ENCODE measurements around the gene CYB561D2.

DNA sequence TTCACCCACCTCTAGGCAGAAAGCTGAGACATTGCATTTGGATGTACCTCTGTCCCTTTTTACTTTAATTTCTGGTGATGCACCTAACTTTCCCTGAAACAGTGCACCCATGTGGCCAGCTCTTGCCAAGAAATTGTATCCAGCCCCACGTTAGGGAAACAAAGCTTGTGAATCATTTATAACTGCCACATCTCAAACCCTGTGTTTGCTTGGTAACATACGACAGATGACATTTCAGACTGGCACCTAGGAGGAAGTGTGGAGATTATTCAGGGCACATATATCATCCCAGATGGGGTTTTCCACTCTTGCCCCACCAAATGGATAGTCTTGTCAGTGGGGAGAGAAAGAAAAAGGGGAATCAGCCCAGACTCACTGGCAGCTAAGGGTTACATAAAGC, 2.1 kb downstream of the CYB561D2 start:
- TF ChIP-seq, protein P1, sequence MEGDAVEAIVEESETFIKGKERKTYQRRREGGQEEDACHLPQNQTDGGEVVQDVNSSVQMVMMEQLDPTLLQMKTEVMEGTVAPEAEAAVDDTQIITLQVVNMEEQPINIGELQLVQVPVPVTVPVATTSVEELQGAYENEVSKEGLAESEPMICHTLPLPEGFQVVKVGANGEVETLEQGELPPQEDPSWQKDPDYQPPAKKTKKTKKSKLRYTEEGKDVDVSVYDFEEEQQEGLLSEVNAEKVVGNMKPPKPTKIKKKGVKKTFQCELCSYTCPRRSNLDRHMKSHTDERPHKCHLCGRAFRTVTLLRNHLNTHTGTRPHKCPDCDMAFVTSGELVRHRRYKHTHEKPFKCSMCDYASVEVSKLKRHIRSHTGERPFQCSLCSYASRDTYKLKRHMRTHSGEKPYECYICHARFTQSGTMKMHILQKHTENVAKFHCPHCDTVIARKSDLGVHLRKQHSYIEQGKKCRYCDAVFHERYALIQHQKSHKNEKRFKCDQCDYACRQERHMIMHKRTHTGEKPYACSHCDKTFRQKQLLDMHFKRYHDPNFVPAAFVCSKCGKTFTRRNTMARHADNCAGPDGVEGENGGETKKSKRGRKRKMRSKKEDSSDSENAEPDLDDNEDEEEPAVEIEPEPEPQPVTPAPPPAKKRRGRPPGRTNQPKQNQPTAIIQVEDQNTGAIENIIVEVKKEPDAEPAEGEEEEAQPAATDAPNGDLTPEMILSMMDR (IDR thresholded peaks at IDR 0.05; ENCODE audit: poor library complexity, severe bottlenecking) = peak; percentile 37
- no peak for TF ChIP-seq SMC3 (conservative IDR thresholded peaks at IDR 0.05; ENCODE audit: poor library complexity)
- TF ChIP-seq EP300 (conservative IDR thresholded peaks at IDR 0.05; ENCODE audit: poor library complexity, severe bottlenecking) = no peak
- no peak for TF ChIP-seq RAD21 (conservative IDR thresholded peaks at IDR 0.05)
- no peak for TF ChIP-seq POLR2AphosphoS5 (IDR thresholded peaks at IDR 0.05)
- no peak for TF ChIP-seq TAF1 (IDR thresholded peaks at IDR 0.05; ENCODE audit: low read depth)
- TF ChIP-seq, protein P2, sequence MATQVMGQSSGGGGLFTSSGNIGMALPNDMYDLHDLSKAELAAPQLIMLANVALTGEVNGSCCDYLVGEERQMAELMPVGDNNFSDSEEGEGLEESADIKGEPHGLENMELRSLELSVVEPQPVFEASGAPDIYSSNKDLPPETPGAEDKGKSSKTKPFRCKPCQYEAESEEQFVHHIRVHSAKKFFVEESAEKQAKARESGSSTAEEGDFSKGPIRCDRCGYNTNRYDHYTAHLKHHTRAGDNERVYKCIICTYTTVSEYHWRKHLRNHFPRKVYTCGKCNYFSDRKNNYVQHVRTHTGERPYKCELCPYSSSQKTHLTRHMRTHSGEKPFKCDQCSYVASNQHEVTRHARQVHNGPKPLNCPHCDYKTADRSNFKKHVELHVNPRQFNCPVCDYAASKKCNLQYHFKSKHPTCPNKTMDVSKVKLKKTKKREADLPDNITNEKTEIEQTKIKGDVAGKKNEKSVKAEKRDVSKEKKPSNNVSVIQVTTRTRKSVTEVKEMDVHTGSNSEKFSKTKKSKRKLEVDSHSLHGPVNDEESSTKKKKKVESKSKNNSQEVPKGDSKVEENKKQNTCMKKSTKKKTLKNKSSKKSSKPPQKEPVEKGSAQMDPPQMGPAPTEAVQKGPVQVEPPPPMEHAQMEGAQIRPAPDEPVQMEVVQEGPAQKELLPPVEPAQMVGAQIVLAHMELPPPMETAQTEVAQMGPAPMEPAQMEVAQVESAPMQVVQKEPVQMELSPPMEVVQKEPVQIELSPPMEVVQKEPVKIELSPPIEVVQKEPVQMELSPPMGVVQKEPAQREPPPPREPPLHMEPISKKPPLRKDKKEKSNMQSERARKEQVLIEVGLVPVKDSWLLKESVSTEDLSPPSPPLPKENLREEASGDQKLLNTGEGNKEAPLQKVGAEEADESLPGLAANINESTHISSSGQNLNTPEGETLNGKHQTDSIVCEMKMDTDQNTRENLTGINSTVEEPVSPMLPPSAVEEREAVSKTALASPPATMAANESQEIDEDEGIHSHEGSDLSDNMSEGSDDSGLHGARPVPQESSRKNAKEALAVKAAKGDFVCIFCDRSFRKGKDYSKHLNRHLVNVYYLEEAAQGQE (IDR thresholded peaks at IDR 0.05; ENCODE audit: borderline replicate concordance) = no peak
- TF ChIP-seq EZH2 (IDR thresholded peaks at IDR 0.05; ENCODE audit: borderline replicate concordance, insufficient read depth, low read length, poor library complexity, severe bottlenecking) = no peak

Measured in neural cell (in vitro differentiated cells).